Adipose tissue (tissue), 3 donors: ENCODE data around the gene KLF16. TPM values are rescaled to one million over a fixed set of nuclear protein-coding genes. Genes with fewer than 3 reads are reported as not detected.

Experiments used
- H3K27ac ChIP-seq: one replicate; pipeline ENCODE4 v1.5.1; 2013; ENCODE audit warnings: low read depth, low read length
- WGBS, 3 donors: extraction: QIAGEN DNeasy Blood & Tissue Kit; methylation state at CpG; one replicate each; pipeline ENCODE4 v1.1.7; 2013; 5-methylcytosine and 5-hydroxymethylcytosine counted together
- polyA plus RNA-seq, 3 donors: library from polyadenylated mRNA; stranded (reverse); fragments of 200-250 nt; gene quantifications; one replicate each; pipeline ENCODE4 v1.2.3, GENCODE V29; 2013
- donor health status: healthy with polysubstance abuse.
- donor health status: Bipolar disorder and iron deficiency.
- donor health status: healthy.

Gene KLF16
- polyA plus RNA-seq, 3 donors = 3.7 to 14.4 (median 9.8) TPM

- H3K27ac ChIP-seq = no peak overlapping the region
- 91 to 93% (median 92%) methylated on average over 19 to 32 of the region's 33 CpGs for WGBS, 3 donors
These were observed 44.7 kb downstream of the KLF16 start for GRCh38 chr19:1818549-1819195.

DNA sequence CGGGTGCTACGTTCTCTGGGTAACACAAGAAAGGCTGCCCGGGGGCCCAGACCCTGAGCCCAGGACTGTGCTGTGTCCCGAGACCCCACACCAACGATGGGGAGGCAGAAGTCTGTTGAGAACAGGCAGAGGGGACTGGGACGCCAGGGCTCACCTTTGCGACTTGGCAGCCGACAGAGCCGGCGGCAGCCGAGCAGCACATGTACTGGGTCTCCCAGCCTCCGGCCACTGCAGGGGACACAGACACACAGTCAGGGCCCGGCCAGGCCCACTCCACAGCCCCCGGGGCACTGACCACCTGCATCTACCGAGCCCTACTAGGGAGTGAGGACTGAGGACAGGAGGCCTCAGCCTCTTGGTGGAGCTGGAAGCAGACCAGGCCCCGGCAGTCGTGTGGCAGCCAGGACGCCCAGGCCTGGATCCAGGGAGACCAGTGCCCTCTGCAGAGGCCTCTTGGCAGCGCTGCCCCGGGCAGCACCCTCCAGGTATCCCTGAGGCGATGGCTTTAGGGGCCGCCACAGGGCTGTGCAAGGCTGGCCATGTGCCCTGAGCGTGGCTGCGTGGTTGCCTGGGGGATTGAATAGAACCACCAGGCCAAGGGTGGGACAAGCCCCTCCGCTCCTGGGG, 45.7 kb downstream of the KLF16 start:
- WGBS, 3 donors = 91 to 94% (median 93%) methylated on average over 22 to 25 of the region's 25 CpGs
- no peak overlapping the region for H3K27ac ChIP-seq

- no peak overlapping the region for H3K27ac ChIP-seq
- whole genome bisulfite sequencing, 3 donors = 92 to 95% (median 92%) methylated on average over 25 to 36 of the region's 36 CpGs
These were observed 46.7 kb downstream of the KLF16 start for GRCh38 chr19:1816530-1817298.

GRCh38 chr19:1815605-1816529, 47.5 kb downstream of the KLF16 start:
- 92 to 93% (median 92%) methylated on average over 59 to 61 of the region's 61 CpGs for WGBS, 3 donors
- no peak overlapping the region for H3K27ac ChIP-seq

DNA sequence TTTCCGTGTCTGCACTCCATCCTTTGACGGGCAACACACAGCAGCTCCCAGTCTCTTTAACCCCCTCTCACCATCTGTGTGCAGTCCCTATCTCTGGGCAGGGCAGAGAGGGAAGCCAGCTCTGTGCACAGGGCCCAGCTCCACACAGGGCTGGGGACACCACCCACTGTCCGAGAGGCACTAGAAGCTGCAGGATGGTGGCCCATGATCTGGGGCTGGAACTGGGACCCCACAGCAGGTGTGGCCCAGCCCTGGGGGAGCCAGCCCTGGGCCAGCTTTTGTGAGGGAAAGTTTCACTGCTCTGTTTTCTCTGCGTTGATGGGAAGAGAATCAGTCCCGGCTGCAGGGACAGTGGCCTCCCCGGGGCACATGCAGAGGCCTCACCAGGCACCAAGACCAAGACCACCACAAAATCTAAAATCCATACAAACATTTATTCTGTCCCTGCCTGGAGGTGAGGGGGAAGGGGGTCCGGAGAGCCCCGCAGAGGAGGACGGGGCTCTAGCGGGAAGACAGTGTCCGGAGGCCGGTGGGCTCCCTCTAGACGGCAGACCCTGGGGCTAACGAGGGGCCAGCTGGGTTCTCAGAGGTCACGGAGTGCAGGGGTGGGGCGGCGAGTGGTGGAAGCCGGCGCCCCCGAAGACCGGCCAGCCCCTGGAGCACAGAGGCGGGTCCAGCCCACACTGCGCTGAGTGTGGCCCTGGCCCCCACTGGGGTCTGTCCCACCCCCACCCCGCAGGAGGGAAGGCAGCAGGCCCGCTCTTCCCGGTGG, 48.4 kb downstream of the KLF16 start:
- WGBS, 3 donors = 88 to 91% (median 90%) methylated on average over 24 to 26 of the region's 26 CpGs

GRCh38 chr19:1814391-1814790, 49.0 kb downstream of the KLF16 start:
- 78 to 82% (median 80%) methylated on average over 10 of the region's 10 CpGs for WGBS, 3 donors
- no peak overlapping the region for H3K27ac ChIP-seq

More for the DNA sequence above, 48.4 kb downstream of the KLF16 start:
- H3K27ac ChIP-seq = no peak overlapping the region

DNA sequence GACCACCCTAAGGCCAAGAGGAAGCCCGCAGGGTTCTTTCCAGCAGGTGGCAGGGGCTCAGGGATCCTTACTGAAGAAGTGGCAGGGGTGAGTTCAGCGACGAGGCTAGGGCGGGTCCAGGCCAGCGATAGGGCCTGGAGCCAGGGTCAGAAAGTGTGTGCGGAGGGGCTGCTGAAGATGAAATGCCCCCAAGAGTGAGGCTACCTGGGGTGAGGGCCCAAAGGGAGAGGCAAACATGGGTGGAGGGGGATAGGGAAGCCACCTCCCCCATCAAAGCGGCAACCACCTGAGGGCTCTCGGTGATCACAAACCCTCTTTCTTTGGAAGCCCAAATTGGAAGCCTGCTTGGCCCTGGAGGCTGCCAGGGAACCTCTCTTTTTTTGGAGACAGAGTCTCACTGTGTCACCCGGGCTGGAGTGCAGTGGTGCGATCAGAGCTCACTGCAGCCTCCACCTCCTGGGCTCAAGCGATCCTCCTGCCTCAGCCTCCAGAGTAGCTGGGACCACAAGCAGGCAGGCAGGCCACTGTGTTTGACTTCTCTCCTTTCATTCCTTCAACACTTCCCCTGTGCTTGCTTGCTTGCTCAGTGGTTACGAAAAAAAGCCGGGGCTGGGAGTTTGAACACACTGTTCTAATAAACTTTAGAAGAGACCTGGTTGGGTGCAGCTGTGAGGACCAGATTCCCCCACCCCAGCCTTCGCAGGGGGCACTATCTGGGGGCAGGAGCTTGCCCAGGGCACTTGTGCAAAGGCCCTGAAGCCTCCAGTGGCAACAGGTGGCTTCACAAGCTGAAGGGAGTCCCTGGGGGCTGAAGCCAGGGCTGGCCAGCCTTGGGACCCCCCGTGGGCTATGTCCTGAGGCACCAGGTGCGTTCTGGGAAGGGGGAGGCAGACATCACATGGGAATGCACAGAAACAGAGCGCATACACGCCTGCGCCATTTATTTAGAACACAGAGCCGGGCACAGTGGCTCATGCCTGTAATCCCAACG, 49.9 kb downstream of the KLF16 start:
- no peak overlapping the region for H3K27ac ChIP-seq

GRCh38 chr19:1812426-1813191, 50.8 kb downstream of the KLF16 start:
- 0 to 1% (median 0%) methylated on average over 47 of the region's 47 CpGs for WGBS, 3 donors
- H3K27ac ChIP-seq = no peak overlapping the region

More for the DNA sequence above, 49.9 kb downstream of the KLF16 start:
- 65 to 67% (median 66%) methylated on average over 21 of the region's 21 CpGs for WGBS, 3 donors

DNA sequence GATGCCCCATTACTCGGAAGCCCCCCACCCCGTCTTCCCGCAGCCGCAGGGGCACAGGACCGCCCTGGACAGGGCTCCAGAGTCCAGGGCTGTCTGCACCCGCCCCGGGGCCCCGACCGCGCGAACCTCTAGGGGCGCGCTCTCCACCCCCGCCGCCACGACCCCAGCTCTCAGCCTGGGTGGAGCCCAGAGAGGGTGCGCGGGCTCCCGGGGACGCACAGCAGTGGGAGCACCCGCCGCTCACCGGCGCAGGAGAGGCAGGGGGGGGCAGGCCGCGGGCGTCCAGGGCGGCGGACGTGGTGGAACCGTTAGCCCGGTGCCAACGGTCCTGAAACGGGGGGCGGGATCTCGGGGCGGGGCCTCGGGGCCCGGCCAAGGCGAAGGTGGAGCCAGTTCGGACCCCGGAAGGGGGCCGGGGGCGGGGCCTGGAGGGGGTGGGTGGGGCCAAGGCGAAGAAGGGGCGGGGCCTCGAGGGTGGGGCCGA, 51.4 kb downstream of the KLF16 start, which contains the start of gene ATP8B3:
TSS of gene ATP8B3 (minus strand) at position 335 of the 484 bp plus-strand sequence. CDS start 540 bp downstream, outside the sequence.
- 0 to 3% (median 2%) methylated on average over 28 to 48 of the region's 48 CpGs for WGBS, 3 donors
- no peak within 1 kb of the TSS for H3K27ac ChIP-seq

GRCh38 chr19:1811472-1811894, 51.9 kb downstream of the KLF16 start:
- 18 to 24% (median 23%) methylated on average over 13 of the region's 13 CpGs for WGBS, 3 donors
- no peak overlapping the region for H3K27ac ChIP-seq

GRCh38 chr19:1810439-1811160, 52.8 kb downstream of the KLF16 start:
- H3K27ac ChIP-seq = no peak overlapping the region
- 86 to 90% (median 88%) methylated on average over 17 to 19 of the region's 19 CpGs for WGBS, 3 donors

DNA sequence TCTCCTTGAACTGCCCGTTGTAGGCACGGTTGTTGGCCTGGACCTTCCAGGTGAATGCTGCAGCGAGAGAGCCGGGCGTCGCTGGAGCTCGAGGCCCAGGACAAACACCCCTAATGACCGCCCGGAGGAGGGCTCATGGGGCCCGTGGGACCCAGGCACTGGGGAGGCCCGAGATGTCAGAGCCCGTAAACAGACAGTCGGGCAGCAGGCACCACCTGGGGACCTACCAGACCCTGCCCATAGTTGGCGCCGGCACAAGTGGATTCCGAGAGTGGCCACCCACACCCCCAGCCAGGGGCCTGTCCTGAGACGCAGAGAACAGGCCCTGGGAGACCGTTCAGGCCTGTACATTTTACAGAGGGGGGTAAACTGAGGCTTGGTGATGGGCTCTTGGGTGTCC, 53.7 kb downstream of the KLF16 start:
- no peak overlapping the region for H3K27ac ChIP-seq
- 80 to 88% (median 81%) methylated on average over 18 of the region's 18 CpGs for WGBS, 3 donors

GRCh38 chr19:1808395-1808731, 55.0 kb downstream of the KLF16 start:
- no peak overlapping the region for H3K27ac ChIP-seq
- 92 to 100% (median 94%) methylated on average over 2 of the region's 2 CpGs for WGBS, 3 donors

GRCh38 chr19:1807695-1808394, 55.5 kb downstream of the KLF16 start:
- H3K27ac ChIP-seq = no peak overlapping the region
- 56 to 82% (median 67%) methylated on average over 29 to 30 of the region's 30 CpGs for WGBS, 3 donors
